ENCODE results near the gene TENM3.

The TENM3 gene

DNA sequence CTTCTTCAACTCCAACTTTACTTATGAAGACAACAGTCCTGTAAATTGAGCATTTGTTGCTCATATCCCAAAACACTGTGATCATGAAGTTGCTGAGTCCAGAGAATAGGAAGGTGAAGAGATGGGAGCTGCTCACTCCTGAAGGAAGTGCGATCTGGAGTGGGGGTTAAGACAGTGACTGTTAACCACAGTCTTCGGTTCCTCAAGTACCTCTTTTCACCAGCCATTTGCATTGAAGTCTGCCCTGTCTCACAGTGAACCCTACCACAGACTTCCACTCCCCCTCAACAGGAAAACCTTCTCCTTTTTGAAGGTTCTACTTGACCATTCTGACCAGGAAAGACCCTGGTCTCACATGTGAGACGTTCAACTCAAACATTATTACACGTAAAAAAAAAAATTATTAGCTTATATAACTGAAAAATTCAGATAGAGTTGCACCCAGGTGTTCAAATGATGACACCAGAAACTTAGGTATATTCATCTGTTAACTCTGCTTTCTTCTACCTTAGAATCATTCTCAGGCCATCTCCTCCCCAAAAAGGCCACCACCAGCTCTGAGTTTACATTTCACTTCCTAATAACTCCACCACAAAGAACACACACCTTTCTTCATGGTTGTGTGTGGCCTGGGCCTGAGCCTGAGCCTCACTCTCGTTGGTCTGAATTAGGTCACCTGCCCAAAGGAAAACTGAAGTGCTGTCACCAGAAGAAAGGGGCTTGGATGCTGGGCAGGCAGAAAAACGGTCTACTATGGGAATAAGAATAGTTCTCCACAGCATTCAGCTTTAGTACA, 474.8 kb downstream of the TENM3 start:
- ATAC-seq (ENCODE audit: low read depth) (no peak), DNase-seq (ENCODE audit: low spot score) (no peak)
- Histone ChIP-seq H3K4me3 (ENCODE audit: severe bottlenecking) (no peak overlapping the region), H3K9me3 (ENCODE audit: severe bottlenecking) (no peaks in the 10 kb centered on the region), H3K27me3 (ENCODE audit: insufficient read depth, poor library complexity, severe bottlenecking) (no peaks in the 10 kb centered on the region), H3K27ac (ENCODE audit: poor library complexity, severe bottlenecking) (no peak overlapping the region), H3K4me1 (ENCODE audit: insufficient read depth, poor library complexity, severe bottlenecking) (no peaks in the 10 kb centered on the region), H3K36me3 (ENCODE audit: low read depth) (no peaks in the 10 kb centered on the region)
- TF ChIP-seq, protein P1, sequence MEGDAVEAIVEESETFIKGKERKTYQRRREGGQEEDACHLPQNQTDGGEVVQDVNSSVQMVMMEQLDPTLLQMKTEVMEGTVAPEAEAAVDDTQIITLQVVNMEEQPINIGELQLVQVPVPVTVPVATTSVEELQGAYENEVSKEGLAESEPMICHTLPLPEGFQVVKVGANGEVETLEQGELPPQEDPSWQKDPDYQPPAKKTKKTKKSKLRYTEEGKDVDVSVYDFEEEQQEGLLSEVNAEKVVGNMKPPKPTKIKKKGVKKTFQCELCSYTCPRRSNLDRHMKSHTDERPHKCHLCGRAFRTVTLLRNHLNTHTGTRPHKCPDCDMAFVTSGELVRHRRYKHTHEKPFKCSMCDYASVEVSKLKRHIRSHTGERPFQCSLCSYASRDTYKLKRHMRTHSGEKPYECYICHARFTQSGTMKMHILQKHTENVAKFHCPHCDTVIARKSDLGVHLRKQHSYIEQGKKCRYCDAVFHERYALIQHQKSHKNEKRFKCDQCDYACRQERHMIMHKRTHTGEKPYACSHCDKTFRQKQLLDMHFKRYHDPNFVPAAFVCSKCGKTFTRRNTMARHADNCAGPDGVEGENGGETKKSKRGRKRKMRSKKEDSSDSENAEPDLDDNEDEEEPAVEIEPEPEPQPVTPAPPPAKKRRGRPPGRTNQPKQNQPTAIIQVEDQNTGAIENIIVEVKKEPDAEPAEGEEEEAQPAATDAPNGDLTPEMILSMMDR (IDR thresholded peaks at IDR 0.05; ENCODE audit: poor library complexity, severe bottlenecking): no peak

DNA sequence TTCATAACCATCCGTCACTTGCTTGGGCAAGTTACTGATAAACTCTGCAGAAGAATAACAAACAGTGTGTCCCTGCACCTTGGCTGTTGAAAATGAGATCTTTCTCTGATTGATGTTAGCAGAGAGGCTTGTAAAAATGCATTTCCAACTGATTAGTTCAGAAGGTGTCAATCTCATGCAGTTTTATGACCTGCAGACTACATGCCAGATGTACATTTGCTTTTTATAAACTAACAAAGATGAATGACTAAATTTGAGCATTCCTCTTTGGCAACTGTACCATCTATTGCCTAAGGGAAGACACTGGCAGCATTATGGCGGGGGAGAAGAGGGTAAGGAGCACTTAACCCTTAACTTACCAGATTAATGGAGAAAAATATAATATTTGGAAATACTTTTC, 481.2 kb downstream of the TENM3 start:
- TF ChIP-seq, protein P1 (IDR thresholded peaks at IDR 0.05; ENCODE audit: poor library complexity, severe bottlenecking): no peak
- no peak for DNase-seq (ENCODE audit: low spot score)
- Histone ChIP-seq H3K27ac (ENCODE audit: poor library complexity, severe bottlenecking) (no peak overlapping the region), H3K4me3 (ENCODE audit: severe bottlenecking) (no peak overlapping the region), H3K4me1 (ENCODE audit: insufficient read depth, poor library complexity, severe bottlenecking) (no peaks in the 10 kb centered on the region), H3K36me3 (ENCODE audit: low read depth) (no peaks in the 10 kb centered on the region), H3K27me3 (ENCODE audit: insufficient read depth, poor library complexity, severe bottlenecking) (no peaks in the 10 kb centered on the region), H3K9me3 (ENCODE audit: severe bottlenecking) (no peaks in the 10 kb centered on the region)
- peak; percentile 38; the same call in 1 of the 3 replicates for ATAC-seq (ENCODE audit: low read depth)

DNA sequence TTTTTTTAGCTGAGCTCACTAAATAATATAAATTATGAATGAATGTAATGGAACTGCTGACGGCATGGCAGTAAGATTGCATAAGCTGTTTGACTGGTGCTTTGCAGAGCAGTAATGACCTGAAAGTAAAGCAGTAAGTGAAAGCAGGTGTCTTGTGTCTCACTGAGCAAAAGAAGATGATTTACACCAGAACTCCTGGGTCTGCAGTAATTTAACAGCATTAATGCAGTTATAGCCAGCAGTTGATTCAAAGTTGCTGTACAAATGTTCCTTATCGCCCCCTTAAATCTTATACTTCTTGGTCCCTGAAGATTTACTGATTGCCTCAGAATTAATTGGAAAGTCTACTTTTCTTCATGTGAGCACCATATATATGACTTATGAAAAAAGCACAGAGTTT, 486.3 kb downstream of the TENM3 start:
- Histone ChIP-seq H3K4me1 (ENCODE audit: insufficient read depth, poor library complexity, severe bottlenecking) (no peaks in the 10 kb centered on the region), H3K36me3 (ENCODE audit: low read depth) (no peaks in the 10 kb centered on the region), H3K27me3 (ENCODE audit: insufficient read depth, poor library complexity, severe bottlenecking) (no peaks in the 10 kb centered on the region), H3K9me3 (ENCODE audit: severe bottlenecking) (no peaks in the 10 kb centered on the region), H3K27ac (ENCODE audit: poor library complexity, severe bottlenecking) (no peak overlapping the region), H3K4me3 (ENCODE audit: severe bottlenecking) (no peak overlapping the region)
- TF ChIP-seq, protein P1 (IDR thresholded peaks at IDR 0.05; ENCODE audit: poor library complexity, severe bottlenecking): no peak
- DNase-seq (ENCODE audit: low spot score) (no peak), ATAC-seq (ENCODE audit: low read depth) (no peak)

DNA sequence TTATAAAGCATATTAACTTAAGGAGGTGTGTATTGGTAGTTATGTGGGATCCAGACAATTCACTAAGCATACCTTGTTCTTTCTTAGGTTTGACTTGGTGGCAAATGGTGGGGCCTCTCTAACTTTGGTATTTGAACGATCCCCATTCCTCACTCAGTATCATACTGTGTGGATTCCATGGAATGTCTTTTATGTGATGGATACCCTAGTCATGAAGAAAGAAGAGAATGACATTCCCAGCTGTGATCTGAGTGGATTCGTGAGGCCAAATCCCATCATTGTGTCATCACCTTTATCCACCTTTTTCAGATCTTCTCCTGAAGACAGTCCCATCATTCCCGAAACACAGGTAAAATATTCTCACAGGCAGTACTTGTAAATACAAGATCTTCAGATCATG, 487.6 kb downstream of the TENM3 start:
- TF ChIP-seq, protein P1 (IDR thresholded peaks at IDR 0.05; ENCODE audit: poor library complexity, severe bottlenecking): no peak
- Histone ChIP-seq H3K4me1 (ENCODE audit: insufficient read depth, poor library complexity, severe bottlenecking) (no peaks in the 10 kb centered on the region), H3K9me3 (ENCODE audit: severe bottlenecking) (no peaks in the 10 kb centered on the region), H3K27me3 (ENCODE audit: insufficient read depth, poor library complexity, severe bottlenecking) (no peaks in the 10 kb centered on the region), H3K27ac (ENCODE audit: poor library complexity, severe bottlenecking) (no peak overlapping the region), H3K4me3 (ENCODE audit: severe bottlenecking) (no peak overlapping the region), H3K36me3 (ENCODE audit: low read depth) (no peaks in the 10 kb centered on the region)
- ATAC-seq (ENCODE audit: low read depth): no peak
- DNase-seq (ENCODE audit: low spot score): no peak

- Histone ChIP-seq H3K27ac (ENCODE audit: poor library complexity, severe bottlenecking) (no peak overlapping the region), H3K4me3 (ENCODE audit: severe bottlenecking) (no peak overlapping the region), H3K9me3 (ENCODE audit: severe bottlenecking) (no peaks in the 10 kb centered on the region), H3K27me3 (ENCODE audit: insufficient read depth, poor library complexity, severe bottlenecking) (no peaks in the 10 kb centered on the region), H3K36me3 (ENCODE audit: low read depth) (no peaks in the 10 kb centered on the region; the same call in 1 of the 2 replicates), H3K4me1 (ENCODE audit: insufficient read depth, poor library complexity, severe bottlenecking) (peaks cover 20% of the 10 kb centered on the region)
- TF ChIP-seq, protein P1 (IDR thresholded peaks at IDR 0.05; ENCODE audit: poor library complexity, severe bottlenecking): no peak
- ATAC-seq (ENCODE audit: low read depth) (peak; percentile 86), DNase-seq (ENCODE audit: low spot score) (no peak)
Measured at GRCh38 chr4:182736207-182736606, 493.0 kb downstream of the TENM3 start.

Data from RWPE2 (cell line).